Testis (tissue), 2 donors: ENCODE data around the gene KLRC3.

Experiments used
- POLR2A ChIP-seq: fragments of 450-650 bp; IDR thresholded peaks from one replicate; pipeline ENCODE4 v1.6.1; 2017; ENCODE audit warnings: antibody characterized with exemption, mild to moderate bottlenecking, moderate library complexity
- TF ChIP-seq, protein P1 (sequence below), 3 experiments: fragments of 450-650 bp in 2 of 3; fragments of 200-600 bp in 1 of 3; sonication (generic) in 1 of 3; IDR thresholded peaks; one replicate each; pipeline ENCODE4 v1.5.1; 2016 to 2019; ENCODE audit warnings: antibody characterized with exemption in 3 of 3, mild to moderate bottlenecking in 2 of 3, moderate library complexity in 1 of 3

DNA sequence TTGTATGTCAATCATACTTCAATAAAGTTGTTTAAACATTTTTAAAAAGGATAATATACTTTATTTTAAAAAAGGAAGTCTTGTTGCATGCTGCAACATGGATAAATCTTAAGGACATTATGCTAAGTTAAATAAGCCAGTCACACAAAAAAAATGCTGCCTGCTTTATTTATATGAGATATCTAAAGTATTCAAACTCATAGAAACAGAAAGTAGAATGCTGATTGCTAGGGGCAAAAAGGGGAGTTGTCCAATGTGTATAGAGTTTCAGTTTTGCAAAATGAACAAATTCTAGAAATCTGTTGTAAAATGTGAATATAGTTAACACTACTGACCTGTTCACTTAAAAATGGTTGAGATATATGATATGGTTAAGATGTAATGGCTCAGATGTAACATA, 19.6 kb downstream of the KLRC3 start:
- no peak for TF ChIP-seq POLR2A
- TF ChIP-seq, protein P1, sequence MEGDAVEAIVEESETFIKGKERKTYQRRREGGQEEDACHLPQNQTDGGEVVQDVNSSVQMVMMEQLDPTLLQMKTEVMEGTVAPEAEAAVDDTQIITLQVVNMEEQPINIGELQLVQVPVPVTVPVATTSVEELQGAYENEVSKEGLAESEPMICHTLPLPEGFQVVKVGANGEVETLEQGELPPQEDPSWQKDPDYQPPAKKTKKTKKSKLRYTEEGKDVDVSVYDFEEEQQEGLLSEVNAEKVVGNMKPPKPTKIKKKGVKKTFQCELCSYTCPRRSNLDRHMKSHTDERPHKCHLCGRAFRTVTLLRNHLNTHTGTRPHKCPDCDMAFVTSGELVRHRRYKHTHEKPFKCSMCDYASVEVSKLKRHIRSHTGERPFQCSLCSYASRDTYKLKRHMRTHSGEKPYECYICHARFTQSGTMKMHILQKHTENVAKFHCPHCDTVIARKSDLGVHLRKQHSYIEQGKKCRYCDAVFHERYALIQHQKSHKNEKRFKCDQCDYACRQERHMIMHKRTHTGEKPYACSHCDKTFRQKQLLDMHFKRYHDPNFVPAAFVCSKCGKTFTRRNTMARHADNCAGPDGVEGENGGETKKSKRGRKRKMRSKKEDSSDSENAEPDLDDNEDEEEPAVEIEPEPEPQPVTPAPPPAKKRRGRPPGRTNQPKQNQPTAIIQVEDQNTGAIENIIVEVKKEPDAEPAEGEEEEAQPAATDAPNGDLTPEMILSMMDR (IDR thresholded peaks at IDR 0.05), result no peak
